Hematopoietic multipotent progenitor cell treated with erythropoietin and hydrocortisone succinate and interleukin-3 and kit ligand, for 8 days (in vitro differentiated cells): ENCODE results near the gene CHMP5.
"Not testable (repeated sequence)": the region's sequence is repeated elsewhere in the genome, so short reads cannot be mapped to it uniquely, and the experiment has no call there.

Experiments used
- DNase-seq: peaks from one replicate; pipeline ENCODE4 v3.0.0-alpha.2; 2015

The CHMP5 gene

DNA sequence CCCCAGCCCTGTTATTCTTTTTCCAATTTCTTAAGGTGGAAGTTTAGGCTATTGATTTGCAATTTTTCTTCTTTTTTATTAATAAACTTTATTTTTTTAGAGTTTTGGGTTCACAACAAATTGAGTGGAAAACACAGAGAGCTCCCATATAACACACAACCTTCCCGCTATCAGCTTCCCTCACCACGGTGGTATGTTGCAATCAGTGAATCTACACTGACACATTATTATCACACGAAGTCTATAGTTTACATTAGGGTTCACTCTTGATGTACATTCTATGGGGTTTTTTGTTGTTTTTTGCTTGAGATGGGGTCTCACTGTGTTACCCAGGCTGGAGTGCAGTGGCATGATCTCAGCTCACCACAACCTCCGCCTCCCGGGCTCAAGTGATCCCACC, 20.7 kb downstream of the CHMP5 start:
- no peak for DNase-seq

DNA sequence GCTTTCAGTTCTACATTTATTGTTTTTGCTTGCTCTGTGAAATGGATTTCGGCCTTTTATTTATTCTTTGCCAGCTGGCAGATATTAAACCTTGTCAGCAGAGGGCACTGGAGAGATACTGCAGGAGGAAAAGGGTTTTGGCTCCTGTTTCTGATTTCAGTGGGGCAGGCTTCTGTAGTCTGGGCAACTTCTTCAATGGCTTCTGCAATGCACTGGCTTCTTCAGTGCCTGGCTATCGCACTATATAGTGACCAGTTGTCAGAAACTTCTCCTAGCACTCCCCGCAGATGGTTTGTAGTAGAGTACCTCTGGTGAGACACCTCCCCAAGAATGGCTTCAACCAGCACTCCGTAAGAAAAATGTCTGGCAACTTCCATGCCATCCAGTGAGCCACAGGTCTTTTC, 22.2 kb downstream of the CHMP5 start:
- peak; percentile 87 for DNase-seq

DNA sequence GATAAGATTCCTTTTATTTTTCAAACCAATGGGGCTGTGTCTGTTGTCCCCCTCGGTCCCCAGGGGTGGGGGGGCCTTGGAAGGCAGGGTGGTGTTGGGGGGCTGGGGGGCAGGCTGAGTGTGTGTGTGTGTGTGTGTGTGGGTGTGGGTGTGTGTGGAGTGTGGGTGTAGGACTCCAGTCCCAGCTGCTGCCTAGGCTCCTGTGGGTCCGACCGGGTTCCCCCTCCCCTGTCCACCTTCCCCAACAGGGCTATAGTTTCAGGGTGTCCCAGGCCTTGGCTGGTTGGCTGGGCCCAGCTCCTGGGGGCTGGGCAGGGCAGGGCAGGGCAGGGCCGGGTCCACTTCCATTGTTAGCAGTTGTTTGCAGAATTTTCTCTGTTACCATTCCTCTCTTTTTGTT, 23.4 kb downstream of the CHMP5 start:
- no peak for DNase-seq

DNA sequence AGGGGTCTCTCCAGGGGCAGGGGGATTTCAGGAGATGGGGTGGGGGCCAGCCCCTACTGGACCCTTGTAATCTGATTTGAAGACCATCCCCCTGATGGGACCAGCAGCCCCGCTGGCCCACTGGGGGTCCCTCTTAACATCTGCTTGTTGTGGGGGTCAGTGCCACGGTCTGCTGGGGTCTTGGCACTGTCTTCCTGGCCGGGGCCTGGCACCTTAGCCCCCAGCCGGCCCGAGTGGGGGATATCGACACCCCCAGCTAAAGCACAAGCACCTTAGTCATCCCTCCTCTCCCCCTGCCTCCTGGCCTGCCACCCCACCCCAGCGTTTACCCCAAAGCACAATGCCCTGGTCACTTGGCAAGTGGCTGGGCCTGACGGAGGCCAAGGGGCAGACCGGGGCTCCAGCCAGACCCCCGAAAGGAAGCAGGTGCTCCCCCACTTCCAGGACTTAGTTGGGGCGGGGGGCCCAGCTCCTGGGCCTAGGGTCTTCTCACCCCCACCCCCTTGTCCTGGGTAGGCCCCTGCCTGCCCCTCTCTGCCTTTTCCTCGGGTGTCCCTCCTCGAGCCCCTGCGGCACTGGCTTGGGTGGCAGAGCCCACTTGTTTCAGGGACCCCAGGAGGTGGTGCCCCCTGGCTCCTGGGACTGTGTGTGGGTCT, 24.1 kb downstream of the CHMP5 start:
- no peak for DNase-seq

DNA sequence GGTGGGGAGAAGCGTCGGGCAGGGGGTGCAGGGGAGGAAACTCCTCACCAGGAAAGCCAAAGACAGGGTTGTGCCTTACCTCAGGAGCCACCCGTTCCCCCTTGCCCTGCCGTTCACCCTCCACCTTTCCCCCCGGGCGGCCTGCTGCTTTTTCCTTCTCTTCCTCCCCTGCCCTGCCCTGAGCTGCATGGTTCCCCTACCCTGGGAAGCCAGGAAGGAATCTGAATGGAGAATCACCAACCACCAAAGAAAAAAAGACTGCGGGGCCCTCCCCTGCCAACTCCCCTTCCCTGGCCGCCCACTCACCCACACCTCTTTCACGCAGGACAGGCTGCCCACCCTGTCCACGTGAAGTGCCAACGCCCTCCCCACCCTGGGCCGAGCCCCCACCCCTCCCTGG, 24.6 kb downstream of the CHMP5 start:
- DNase-seq = peak; percentile 31

DNA sequence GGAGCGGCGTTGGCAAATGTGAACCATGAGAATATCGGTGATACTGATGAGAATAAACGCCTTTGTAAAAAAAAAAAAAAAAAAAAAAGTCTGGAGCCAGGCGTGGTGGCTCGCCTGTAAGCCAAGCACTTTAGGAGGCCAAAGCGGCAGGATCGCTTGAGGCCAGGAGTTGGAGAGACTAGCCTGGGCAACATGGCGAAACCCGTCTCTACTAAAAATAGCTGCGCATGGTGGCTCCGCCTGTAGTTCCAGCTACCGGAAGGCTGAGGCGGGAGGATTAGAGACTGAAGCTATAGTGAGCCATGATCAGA, 25.0 kb downstream of the CHMP5 start:
- no peak for DNase-seq

DNA sequence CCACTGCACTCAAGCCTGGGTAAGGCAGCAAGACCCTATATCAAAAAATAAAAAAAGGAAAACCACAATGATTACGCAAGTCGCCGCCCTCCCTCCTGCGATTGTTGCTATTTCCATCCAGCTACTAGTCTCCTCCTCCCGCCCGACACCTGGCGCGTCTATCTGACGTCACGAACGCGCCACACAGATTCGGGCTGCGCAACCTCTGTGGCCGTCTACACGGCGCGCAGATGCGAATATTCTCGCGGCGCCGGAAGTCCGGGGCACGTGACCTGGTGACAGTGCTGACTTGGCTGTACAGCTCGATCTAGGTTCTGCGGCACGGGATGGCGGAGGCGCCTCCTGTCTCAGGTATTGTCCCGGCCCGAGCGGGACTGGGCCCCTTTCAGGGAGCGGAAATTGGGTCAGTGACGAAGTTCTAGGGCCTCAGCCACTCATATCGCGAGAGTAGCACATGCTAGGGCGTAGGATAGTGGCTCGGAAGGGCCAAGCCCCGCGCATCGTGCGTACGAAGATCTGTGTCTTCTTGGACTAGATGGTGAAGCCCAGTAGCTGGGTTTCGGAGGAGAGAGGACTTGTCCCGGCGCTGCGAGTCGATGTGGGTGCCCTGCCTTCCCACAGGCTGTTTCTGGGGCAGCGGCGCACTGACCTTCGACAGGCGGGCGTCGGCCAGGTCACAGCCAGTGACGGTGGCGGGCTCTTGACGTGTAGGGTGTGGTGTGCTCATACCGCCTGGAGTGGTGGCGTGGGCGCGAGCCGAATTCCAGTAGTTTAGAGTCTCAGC, 25.6 kb downstream of the CHMP5 start, which contains the start of gene NFX1:
Gene NFX1, plus strand, starts transcription at position 270 of the 784 bp plus-strand sequence. Its CDS starts 57 bp downstream, at position 327.
- DNase-seq = peak; percentile 99

DNA sequence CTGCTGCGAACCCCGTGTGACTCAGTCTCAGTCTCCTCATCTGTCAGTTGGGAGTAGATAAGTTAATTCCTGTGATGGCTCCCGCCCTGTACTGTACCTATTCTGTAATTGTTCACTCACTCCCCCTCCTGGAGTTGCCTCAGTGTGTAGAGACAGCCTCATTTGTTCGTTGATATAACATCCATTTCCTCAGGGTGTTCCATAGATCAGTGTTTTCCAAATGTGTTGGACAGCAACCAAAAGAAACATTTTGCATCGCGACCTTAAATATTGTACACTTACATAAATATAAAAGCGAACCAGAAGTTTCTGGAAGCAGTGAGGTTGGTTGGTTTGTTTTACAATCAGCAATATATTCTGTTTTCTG, 26.2 kb downstream of the CHMP5 start:
- DNase-seq = no peak

DNA sequence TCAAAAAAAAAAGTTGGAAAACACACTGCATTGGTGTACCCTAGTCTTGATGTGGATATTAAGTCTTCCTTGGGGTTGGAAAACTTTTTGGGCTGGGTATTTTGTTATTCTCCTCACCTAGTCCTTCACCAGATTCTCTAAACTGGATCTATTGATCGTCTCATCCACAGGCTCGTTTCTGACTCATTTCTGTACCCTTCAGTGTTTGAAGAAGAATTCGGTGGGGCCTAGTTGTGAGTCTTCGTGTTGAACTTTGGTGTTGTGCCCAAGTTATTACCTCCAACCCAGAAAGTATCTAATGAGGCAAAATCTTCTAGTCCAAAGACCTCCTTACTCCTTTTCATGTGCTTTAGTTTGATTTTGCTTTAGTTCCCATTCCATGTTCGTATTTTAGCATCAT, 27.1 kb downstream of the CHMP5 start:
- no peak for DNase-seq

DNA sequence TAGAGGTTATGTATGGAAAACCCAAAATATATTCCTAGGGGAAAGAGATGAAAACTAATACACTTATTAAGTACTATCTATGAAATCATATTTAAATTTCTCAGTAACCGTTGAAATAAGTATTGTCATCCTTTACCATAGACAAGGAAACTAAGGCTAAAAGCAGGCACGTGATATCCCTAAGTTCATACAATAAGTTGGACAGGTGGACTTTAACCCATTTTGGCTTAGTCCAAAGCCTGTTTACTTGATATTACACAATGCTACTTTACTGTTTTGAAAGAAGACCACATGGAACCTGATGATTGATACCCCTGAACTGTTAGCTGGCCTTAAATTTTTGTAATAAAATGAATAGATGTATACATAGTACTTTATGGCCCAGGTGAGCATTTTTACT, 28.9 kb downstream of the CHMP5 start:
- no peak for DNase-seq

DNA sequence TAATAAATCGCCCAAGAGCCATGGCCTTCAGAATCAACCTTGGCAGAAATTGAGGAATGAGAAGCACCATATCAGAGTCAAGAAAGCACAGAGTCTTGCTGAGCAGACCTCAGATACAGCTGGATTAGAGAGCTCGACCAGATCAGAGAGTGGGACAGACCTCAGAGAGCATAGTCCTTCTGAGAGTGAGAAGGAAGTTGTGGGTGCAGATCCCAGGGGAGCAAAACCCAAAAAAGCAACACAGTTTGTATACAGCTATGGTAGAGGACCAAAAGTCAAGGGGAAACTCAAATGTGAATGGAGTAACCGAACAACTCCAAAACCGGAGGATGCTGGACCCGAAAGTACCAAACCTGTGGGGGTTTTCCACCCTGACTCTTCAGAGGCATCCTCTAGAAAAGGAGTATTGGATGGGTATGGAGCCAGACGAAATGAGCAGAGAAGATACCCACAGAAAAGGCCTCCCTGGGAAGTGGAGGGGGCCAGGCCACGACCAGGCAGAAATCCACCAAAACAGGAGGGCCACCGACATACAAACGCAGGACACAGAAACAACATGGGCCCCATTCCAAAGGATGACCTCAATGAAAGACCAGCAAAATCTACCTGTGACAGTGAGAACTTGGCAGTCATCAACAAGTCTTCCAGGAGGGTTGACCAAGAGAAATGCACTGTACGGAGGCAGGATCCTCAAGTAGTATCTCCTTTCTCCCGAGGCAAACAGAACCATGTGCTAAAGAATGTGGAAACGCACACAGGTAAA, 30.0 kb downstream of the CHMP5 start:
- DNase-seq = no peak

DNA sequence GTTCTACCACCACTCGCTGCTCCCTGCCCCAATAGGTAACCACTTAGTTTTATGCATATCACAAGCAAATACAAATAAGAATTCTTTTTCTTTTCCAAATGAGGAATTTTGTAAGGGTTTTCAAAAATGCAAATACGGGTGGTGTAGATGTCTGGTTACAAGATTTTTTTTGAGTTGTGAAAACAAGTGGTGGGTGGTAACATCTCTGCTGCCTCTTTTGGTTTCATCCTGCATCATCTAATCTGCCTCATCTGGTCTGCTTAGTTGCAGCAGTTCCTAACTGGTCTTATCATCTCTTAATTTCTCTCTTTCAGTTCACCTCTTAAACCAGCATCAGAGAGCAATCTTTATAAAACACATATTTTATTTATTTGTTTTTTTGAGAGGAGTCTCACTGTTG, 30.7 kb downstream of the CHMP5 start:
- DNase-seq = no peak

DNA sequence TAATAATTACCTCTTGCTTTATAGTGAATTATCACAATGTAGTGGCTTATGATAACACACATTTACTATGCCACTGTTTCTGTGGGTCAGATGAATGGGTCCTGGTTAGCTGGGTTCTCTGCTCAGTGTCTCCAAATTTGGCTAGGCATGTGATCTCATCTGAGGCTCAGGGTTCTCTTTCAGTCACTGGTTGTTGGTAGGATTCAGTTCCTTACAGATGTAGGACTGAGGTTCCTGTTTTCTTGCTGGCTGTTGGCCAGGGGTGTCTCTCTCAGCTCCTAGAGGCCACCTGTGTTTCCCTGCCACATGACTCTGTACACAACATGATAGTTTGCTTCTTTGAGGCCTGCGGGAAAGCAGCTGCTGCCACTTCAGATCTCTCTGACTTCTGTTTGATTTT, 32.6 kb downstream of the CHMP5 start:
- DNase-seq = peak; percentile 74

DNA sequence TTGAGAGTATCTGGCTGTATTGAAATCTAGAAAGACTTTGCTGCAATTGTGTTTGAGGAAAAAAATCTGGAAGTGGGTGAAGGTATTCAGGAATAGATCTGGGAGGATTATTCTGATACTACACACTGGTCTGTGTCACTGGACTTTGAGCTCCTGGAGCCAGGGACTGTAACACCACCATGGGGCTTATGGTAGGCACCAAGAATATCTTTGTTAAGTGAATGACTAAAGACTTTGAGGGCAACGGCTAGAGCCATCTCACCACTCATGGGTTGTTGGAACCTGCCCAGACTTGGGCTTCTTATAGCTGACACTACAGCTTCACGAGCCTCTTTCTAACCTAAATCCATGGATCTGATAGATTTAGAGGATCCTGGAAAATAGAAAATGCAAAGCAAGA, 35.7 kb downstream of the CHMP5 start:
- DNase-seq = no peak

DNA sequence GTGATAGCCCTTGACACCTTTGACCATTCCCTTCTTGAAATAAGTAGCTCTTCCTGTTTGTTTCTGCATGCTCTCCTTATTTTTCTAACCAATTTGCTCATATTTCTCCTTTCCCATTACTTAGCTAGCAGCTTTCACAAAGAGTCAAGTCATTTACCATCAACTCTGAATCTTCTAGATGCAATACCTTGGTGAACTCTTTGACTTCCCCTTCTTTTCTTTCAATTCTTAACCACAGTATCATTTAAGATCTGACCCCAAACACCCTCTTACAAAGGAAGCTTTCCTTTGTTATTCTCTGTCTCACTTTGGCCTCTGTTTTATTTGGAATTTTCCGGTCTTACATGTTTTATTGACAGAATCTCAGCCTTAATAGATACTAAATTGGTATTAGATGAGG, 39.5 kb downstream of the CHMP5 start:
- DNase-seq = no peak

DNA sequence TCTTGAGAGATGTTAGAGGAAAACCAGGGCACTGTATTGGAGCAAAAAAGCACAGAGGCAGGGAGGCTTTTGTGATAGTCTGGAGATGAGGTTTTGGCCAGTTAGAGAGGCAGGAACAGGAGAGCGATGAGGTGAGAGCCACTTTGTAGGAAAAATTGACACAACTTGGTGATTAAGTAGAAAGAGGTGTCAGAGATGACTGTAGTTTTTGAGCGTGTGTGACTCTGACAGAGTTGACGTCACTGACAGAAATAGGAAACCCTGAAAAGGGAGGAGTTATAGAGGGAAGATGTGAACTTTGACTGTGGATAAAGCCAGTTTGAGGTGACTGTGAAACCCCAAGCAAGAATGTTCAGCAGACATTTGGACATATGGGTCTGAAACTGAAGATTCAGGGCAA, 41.2 kb downstream of the CHMP5 start:
- DNase-seq = no peak

DNA sequence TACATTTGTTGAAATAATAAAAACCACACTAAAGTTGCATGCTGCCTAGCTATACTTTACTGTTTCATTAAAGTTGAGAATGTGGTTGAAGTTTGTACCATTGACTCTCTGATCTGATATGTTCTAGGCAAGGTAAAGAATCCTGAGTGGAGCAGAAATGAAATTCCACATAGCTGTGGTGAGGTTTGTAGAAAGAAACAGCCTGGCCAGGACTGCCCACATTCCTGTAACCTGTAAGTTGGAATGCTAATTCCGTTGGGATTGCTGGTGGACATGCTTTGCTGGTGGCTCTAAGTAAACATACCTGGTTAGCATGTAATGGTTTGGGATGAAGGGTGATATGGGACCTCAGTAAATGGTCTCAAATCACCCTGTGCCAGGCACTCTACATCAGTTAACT, 42.2 kb downstream of the CHMP5 start:
- DNase-seq = no peak

DNA sequence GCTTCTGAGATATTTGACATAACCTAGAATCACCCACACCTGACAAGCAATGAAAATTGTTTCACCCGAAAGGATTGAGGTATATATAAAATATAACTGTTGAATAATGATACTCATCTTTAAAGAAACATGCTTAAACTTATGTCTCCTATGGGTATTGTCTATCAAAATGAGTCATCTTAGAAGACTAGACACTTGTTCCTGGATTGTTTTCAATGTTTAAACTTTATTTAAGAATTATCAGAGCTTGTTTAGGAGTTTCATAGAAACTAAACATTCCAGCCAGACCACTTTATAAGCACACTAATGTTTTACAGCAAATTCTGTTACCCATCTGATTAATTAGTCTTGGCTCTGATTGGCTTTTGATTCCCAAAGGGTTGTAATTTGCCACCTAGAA, 45.1 kb downstream of the CHMP5 start:
- no peak for DNase-seq

DNA sequence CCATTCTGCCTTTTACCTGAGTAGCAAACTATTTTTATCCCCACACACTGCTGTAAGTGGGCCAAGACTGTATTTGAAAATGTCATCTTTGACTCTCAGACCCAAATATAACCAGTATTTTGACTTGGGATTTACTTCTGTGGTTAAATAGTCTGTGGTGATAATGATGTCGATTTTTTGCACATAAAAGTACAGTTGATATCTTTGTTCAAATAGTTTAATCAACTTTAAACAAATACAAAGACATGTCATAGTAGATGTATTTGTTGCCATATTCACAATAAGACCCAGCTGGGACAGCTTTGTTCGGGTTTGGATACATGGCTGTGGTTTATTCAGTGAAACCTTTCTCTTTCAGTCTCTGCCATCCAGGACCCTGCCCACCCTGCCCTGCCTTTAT, 45.9 kb downstream of the CHMP5 start:
- no peak for DNase-seq

DNA sequence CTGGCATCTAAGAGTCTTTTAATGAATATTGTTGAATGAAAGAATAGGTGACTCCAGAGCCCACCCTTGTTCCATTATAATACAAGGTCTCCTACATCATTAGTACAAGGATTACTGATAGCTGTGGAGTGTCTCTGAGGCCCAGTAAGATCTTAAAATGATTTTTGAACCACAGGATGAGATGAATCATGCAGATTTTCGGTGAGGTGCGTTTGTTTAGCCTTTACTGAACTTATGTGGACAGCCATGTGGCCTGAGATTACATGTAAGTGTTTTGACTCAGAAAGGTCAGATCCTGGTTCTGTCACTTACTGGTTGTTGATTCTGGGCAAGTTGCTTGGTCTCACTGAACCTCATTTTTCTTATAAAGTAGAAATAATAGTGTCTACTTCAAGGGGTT, 47.1 kb downstream of the CHMP5 start:
- no peak for DNase-seq

DNA sequence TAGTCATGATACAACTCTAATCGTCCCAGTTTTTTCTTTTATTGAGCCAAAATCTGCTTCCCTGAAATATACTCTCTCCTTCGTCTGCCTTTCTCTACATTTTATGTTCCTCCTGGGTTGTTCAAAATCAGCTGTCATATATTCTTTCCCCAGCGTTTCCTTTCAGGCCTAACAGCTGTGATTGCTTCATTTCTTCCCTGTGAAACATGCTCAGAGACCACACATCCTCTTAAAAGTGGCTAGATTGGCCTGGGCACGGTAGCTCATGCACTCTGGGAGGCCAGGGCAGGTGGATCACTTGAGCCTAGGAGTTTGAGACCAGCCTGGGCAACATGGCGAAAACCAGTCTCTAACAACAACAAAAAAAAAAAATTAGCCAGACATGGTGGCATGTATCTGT, 50.5 kb downstream of the CHMP5 start:
- no peak for DNase-seq

DNA sequence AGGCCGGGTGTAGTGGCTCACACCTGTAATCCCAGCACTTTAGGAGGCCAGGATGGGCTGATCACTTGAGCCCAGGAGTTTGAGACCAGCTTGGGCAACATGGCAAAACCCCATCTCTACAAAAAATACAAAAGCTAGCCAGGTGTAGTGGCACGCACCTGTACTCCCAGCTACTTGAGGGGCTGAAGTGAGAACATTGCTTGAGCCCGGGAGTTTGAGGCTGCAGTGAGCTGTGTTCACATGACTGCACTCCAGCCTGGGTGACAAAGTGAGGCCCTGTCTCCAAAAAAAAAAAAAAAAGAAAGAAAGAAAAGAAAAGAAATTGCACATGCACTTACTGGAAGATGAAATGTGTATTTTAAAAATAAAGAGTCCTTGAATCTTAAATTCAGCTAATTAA, 52.3 kb downstream of the CHMP5 start:
- not testable (repeated sequence) for DNase-seq

DNA sequence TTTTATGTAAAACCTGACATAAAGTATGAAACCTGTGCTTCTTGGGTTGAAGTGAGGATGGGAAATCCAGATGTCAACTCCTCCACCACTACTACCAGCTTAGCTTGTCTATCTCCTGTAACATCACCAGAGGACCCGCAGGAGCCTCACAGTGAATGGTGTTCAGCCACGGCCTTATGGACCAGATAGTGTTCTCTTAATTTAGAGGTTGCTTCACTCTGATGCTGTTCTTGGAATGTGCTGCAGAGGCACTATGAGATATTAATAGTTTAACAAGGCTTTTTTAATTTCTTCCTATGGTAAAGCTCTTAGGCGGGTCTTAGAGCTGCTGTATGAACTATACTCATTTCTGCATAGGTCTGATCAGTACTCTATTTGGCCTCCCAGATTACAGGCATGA, 53.4 kb downstream of the CHMP5 start:
- DNase-seq = no peak

DNA sequence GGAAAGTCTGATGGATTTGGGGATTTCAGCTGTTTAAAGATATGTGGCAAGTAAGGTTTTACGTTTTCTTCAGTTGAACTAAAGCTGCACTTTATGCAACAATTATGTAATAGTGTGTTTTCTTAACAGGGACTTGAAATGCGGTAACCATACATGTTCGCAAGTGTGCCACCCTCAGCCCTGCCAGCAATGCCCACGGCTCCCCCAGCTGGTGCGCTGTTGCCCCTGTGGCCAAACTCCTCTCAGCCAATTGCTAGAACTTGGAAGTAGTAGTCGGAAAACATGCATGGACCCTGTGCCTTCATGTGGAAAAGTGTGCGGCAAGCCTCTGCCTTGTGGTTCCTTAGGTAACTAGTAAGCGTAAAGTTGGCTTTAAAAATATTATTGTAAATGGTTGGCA, 53.9 kb downstream of the CHMP5 start:
- DNase-seq = no peak
